Body of pancreas (tissue), 4 donors: ENCODE data around the gene WFS1. TPM values are rescaled to one million over a fixed set of nuclear protein-coding genes. Genes with fewer than 3 reads are reported as not detected.

Experiments used
- ATAC-seq: fragments of 150-250 bp; one replicate; pipeline ENCODE4 v1.9.1; 2016
- DNase-seq, 4 donors: peaks; one replicate each; pipeline ENCODE4 v3.0.0-alpha.2; 2019
- H3K27ac ChIP-seq, 4 donors: fragments of 200-600 bp; sonication (generic); 1 replicate in 3 of 4; 2 replicates in 1 of 4; pipeline versions ENCODE4 v1.5.1 to v1.6.1; 2016 to 2019; ENCODE audit warnings: mild to moderate bottlenecking in 1 of 4, mixed read lengths in 1 of 4, moderate library complexity in 1 of 4
- H3K27me3 ChIP-seq, 2 donors: fragments of 200-600 bp; sonication (generic); one replicate each; pipeline ENCODE4 v1.6.0; 2016; ENCODE audit warnings: mild to moderate bottlenecking in 1 of 2
- H3K36me3 ChIP-seq, 2 donors: fragments of 200-600 bp; sonication (generic); replicated peaks in 1 of 2; 2 replicates each; pipeline ENCODE4 v1.5.1; 2016; ENCODE audit warnings: low read depth in 2 of 2; ENCODE audit not compliant: insufficient read depth in 1 of 2
- H3K4me1 ChIP-seq: fragments of 200-600 bp; sonication (generic); one replicate; pipeline ENCODE4 v1.6.0; 2016
- H3K4me3 ChIP-seq, 2 donors: fragments of 200-600 bp; sonication (generic); 1 replicate in 1 of 2; 2 replicates in 1 of 2; pipeline ENCODE4 v1.5.1; 2016 to 2019
- H3K9me3 ChIP-seq, 3 donors: fragments of 200-600 bp; sonication (generic); 1 replicate in 2 of 3; 2 replicates in 1 of 3; pipeline ENCODE4 v1.5.1; 2016
- CTCF ChIP-seq, 7 experiments: fragments of 450-650 bp in 4 of 7; fragments of 200-600 bp in 3 of 7; sonication (generic) in 3 of 7; IDR thresholded peaks; one replicate each; pipeline ENCODE4 v1.5.1; 2016 to 2019; ENCODE audit warnings: antibody characterized with exemption in 7 of 7
- POLR2A ChIP-seq, 3 donors: fragments of 450-650 bp; IDR thresholded peaks; one replicate each; pipeline ENCODE4 v1.6.1; 2016; ENCODE audit warnings: antibody characterized with exemption in 3 of 3, mild to moderate bottlenecking in 2 of 3
- WGBS, 2 donors: methylation state at CpG; one replicate each; pipeline ENCODE4 v1.1.5; 2017; 5-methylcytosine and 5-hydroxymethylcytosine counted together
- intact Hi-C: fragments of 100-400 bp; cut with DNase I; formaldehyde crosslinking; loops from one replicate; pipeline ENCODE4 v1.15.1; 2023
- total RNA-seq, 2 donors: library from RNA; depleted of rRNA; stranded (reverse); fragments of >200 nt; gene quantifications; one replicate each; pipeline ENCODE4 v1.1.0, GENCODE V29; 2016

Gene WFS1
- total RNA-seq, 2 donors from 2014 or later: 18.4 to 31.6 TPM

GRCh38 chr4:6348408-6348807, 78.8 kb downstream of the WFS1 start:
- intact Hi-C loops: no loop called here
- Histone ChIP-seq H3K4me1 (no peaks in the 10 kb centered on the region), H3K9me3 (no peaks in the 10 kb centered on the region), H3K4me3 (no peak overlapping the region), H3K36me3 (no peaks in the 10 kb centered on the region), H3K27me3 (no peaks in the 10 kb centered on the region), H3K27ac (no peak overlapping the region)
- no peak for DNase-seq
- 51 to 62% methylated on average over 4 of the region's 4 CpGs for WGBS, 2 donors
- no peak for TF ChIP-seq POLR2A (IDR thresholded peaks at IDR 0.05)
- TF ChIP-seq CTCF (IDR thresholded peaks at IDR 0.05): no peak
- ATAC-seq: no peak

- Histone ChIP-seq H3K4me1 (no peaks in the 10 kb centered on the region), H3K27ac (no peak overlapping the region), H3K4me3 (no peak overlapping the region), H3K9me3 (no peaks in the 10 kb centered on the region), H3K36me3 (no peaks in the 10 kb centered on the region), H3K27me3 (no peaks in the 10 kb centered on the region)
- intact Hi-C loops: no loop called here
- no peak for ATAC-seq
- no peak for TF ChIP-seq POLR2A (IDR thresholded peaks at IDR 0.05)
- no peak for TF ChIP-seq CTCF (IDR thresholded peaks at IDR 0.05)
- 51 to 62% methylated on average over 13 to 19 of the region's 19 CpGs for WGBS, 2 donors
- DNase-seq: no peak
Observed at GRCh38 chr4:6349896-6350603, 80.4 kb downstream of the WFS1 start.

- Histone ChIP-seq H3K36me3 (no peaks in the 10 kb centered on the region), H3K4me1 (no peaks in the 10 kb centered on the region), H3K27me3 (no peaks in the 10 kb centered on the region), H3K27ac (no peak overlapping the region), H3K9me3 (no peaks in the 10 kb centered on the region), H3K4me3 (no peak overlapping the region)
- ATAC-seq: no peak
- WGBS, 2 donors: 52 to 57% methylated on average over 5 to 8 of the region's 8 CpGs
- no peak for DNase-seq
- TF ChIP-seq CTCF (IDR thresholded peaks at IDR 0.05): no peak
- no peak for TF ChIP-seq POLR2A (IDR thresholded peaks at IDR 0.05)
- intact Hi-C loops: no loop called here
Observed at GRCh38 chr4:6350646-6351045, 81.0 kb downstream of the WFS1 start.

- 84 to 85% methylated on average over 14 to 22 of the region's 22 CpGs for WGBS, 2 donors
- H3K36me3 ChIP-seq: no peaks in the 10 kb centered on the region
- H3K27ac ChIP-seq: no peak overlapping the region
- no peaks in the 10 kb centered on the region for H3K27me3 ChIP-seq
- ATAC-seq (no peak), DNase-seq (no peak)
- no peak overlapping the region for H3K4me3 ChIP-seq
- no peaks in the 10 kb centered on the region for H3K9me3 ChIP-seq
- no peaks in the 10 kb centered on the region for H3K4me1 ChIP-seq
- intact Hi-C loops: no loop called here
- TF ChIP-seq POLR2A (IDR thresholded peaks at IDR 0.05): no peak
- TF ChIP-seq CTCF (IDR thresholded peaks at IDR 0.05): no peak
Observed at GRCh38 chr4:6351246-6352000, 81.8 kb downstream of the WFS1 start.
